ENCODE results near the gene TUBA4B.

Gene TUBA4B

GRCh38 chr2:219314804-219315468 lies 61.9 kb downstream of the TUBA4B start:
- DNase-seq (ENCODE audit: low read depth in 2 of 2) = no peak
